ENCODE data around the gene CASP9.

DNA sequence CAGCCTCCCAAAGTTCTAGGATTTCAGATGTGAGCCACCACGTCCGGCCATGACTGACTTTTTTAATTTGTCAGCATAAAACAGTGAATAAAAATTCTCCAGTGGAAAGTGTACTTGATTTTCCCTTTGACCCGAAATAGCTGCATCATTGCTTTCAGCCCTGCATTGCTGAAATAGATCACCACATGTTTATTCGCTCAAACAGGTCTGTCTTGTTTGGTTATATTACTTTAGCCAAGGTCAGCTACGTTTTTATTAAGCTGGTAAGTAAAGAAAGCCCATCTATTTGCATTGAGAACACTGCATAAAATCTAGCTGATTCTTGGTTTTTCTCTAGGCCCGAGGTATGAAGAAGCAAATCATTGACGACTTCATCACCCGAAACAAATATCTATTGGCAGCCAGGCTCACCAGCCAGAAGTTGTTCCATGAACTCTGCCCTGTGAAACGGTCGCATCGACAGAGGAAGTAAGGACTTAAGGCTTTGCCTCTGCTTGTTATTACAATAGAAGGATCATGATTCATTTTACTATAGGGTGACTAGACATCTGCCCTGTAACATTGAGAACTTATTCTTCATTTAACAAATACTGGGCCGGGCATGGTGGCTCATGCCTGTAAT, 35.3 kb upstream of the CASP9 start:
- TF ChIP-seq NFE2 (CRISPR knock-in tag; IDR thresholded peaks at IDR 0.05) (no peak), ERF (CRISPR knock-in tag; IDR thresholded peaks at IDR 0.05) (no peak), HDAC1 (CRISPR knock-in tag; IDR thresholded peaks at IDR 0.05) (no peak), PHF21A (CRISPR knock-in tag; IDR thresholded peaks at IDR 0.05) (no peak), GZF1 (CRISPR knock-in tag; IDR thresholded peaks at IDR 0.05) (no peak), ZNF773 (CRISPR knock-in tag; IDR thresholded peaks at IDR 0.05; ENCODE audit: borderline replicate concordance) (no peak), POLR2A (IDR thresholded peaks at IDR 0.05; ENCODE audit: insufficient read depth in 1 of 2, low read depth in 2 of 2, low read length in 2 of 2) (no peak), NBN (conservative IDR thresholded peaks at IDR 0.05) (no peak), ZNF724P (CRISPR knock-in tag; IDR thresholded peaks at IDR 0.05; ENCODE audit: borderline replicate concordance) (no peak), ATF1 (CRISPR knock-in tag; IDR thresholded peaks at IDR 0.05) (no peak)
- TF ChIP-seq, protein P1, sequence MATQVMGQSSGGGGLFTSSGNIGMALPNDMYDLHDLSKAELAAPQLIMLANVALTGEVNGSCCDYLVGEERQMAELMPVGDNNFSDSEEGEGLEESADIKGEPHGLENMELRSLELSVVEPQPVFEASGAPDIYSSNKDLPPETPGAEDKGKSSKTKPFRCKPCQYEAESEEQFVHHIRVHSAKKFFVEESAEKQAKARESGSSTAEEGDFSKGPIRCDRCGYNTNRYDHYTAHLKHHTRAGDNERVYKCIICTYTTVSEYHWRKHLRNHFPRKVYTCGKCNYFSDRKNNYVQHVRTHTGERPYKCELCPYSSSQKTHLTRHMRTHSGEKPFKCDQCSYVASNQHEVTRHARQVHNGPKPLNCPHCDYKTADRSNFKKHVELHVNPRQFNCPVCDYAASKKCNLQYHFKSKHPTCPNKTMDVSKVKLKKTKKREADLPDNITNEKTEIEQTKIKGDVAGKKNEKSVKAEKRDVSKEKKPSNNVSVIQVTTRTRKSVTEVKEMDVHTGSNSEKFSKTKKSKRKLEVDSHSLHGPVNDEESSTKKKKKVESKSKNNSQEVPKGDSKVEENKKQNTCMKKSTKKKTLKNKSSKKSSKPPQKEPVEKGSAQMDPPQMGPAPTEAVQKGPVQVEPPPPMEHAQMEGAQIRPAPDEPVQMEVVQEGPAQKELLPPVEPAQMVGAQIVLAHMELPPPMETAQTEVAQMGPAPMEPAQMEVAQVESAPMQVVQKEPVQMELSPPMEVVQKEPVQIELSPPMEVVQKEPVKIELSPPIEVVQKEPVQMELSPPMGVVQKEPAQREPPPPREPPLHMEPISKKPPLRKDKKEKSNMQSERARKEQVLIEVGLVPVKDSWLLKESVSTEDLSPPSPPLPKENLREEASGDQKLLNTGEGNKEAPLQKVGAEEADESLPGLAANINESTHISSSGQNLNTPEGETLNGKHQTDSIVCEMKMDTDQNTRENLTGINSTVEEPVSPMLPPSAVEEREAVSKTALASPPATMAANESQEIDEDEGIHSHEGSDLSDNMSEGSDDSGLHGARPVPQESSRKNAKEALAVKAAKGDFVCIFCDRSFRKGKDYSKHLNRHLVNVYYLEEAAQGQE (IDR thresholded peaks at IDR 0.05; ENCODE audit: borderline replicate concordance in 1 of 2, low read depth in 1 of 2, low read length in 2 of 2) = no peak
- TF ChIP-seq, protein P2, sequence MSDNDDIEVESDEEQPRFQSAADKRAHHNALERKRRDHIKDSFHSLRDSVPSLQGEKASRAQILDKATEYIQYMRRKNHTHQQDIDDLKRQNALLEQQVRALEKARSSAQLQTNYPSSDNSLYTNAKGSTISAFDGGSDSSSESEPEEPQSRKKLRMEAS (IDR thresholded peaks at IDR 0.05) = no peak
- TF ChIP-seq, protein P3, sequence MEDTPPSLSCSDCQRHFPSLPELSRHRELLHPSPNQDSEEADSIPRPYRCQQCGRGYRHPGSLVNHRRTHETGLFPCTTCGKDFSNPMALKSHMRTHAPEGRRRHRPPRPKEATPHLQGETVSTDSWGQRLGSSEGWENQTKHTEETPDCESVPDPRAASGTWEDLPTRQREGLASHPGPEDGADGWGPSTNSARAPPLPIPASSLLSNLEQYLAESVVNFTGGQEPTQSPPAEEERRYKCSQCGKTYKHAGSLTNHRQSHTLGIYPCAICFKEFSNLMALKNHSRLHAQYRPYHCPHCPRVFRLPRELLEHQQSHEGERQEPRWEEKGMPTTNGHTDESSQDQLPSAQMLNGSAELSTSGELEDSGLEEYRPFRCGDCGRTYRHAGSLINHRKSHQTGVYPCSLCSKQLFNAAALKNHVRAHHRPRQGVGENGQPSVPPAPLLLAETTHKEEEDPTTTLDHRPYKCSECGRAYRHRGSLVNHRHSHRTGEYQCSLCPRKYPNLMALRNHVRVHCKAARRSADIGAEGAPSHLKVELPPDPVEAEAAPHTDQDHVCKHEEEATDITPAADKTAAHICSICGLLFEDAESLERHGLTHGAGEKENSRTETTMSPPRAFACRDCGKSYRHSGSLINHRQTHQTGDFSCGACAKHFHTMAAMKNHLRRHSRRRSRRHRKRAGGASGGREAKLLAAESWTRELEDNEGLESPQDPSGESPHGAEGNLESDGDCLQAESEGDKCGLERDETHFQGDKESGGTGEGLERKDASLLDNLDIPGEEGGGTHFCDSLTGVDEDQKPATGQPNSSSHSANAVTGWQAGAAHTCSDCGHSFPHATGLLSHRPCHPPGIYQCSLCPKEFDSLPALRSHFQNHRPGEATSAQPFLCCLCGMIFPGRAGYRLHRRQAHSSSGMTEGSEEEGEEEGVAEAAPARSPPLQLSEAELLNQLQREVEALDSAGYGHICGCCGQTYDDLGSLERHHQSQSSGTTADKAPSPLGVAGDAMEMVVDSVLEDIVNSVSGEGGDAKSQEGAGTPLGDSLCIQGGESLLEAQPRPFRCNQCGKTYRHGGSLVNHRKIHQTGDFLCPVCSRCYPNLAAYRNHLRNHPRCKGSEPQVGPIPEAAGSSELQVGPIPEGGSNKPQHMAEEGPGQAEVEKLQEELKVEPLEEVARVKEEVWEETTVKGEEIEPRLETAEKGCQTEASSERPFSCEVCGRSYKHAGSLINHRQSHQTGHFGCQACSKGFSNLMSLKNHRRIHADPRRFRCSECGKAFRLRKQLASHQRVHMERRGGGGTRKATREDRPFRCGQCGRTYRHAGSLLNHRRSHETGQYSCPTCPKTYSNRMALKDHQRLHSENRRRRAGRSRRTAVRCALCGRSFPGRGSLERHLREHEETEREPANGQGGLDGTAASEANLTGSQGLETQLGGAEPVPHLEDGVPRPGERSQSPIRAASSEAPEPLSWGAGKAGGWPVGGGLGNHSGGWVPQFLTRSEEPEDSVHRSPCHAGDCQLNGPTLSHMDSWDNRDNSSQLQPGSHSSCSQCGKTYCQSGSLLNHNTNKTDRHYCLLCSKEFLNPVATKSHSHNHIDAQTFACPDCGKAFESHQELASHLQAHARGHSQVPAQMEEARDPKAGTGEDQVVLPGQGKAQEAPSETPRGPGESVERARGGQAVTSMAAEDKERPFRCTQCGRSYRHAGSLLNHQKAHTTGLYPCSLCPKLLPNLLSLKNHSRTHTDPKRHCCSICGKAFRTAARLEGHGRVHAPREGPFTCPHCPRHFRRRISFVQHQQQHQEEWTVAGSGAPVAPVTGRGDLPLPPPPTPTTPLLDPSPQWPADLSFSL (CRISPR knock-in tag; IDR thresholded peaks at IDR 0.05) = no peak
- TF ChIP-seq, protein P4, sequence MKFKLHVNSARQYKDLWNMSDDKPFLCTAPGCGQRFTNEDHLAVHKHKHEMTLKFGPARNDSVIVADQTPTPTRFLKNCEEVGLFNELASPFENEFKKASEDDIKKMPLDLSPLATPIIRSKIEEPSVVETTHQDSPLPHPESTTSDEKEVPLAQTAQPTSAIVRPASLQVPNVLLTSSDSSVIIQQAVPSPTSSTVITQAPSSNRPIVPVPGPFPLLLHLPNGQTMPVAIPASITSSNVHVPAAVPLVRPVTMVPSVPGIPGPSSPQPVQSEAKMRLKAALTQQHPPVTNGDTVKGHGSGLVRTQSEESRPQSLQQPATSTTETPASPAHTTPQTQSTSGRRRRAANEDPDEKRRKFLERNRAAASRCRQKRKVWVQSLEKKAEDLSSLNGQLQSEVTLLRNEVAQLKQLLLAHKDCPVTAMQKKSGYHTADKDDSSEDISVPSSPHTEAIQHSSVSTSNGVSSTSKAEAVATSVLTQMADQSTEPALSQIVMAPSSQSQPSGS (CRISPR knock-in tag; IDR thresholded peaks at IDR 0.05) = no peak

All from HepG2 (cell line).